Measurements from ENCODE around the gene RACGAP1.
"Not testable (repeated sequence)": the region's sequence is repeated elsewhere in the genome, so short reads cannot be mapped to it uniquely, and the experiment has no call there.

The RACGAP1 gene

GRCh38 chr12:50026691-50027090 lies 1.4 kb upstream of the RACGAP1 start:
- DNase-seq = no peak

- DNase-seq = no peak
These were observed 498 bp downstream of the RACGAP1 start for GRCh38 chr12:50024805-50025186.

- DNase-seq = no peak
These were observed 1.1 kb downstream of the RACGAP1 start for GRCh38 chr12:50024227-50024626.

- no peak for DNase-seq
These were observed 2.4 kb downstream of the RACGAP1 start for GRCh38 chr12:50022903-50023302.

GRCh38 chr12:50021031-50021430 lies 4.3 kb downstream of the RACGAP1 start:
- no peak for DNase-seq

GRCh38 chr12:50019524-50019923 lies 5.8 kb downstream of the RACGAP1 start:
- DNase-seq = no peak

GRCh38 chr12:50018968-50019367 lies 6.3 kb downstream of the RACGAP1 start:
- DNase-seq = no peak

GRCh38 chr12:50018154-50018553 lies 7.1 kb downstream of the RACGAP1 start:
- DNase-seq = no peak

GRCh38 chr12:50017641-50018040 lies 7.7 kb downstream of the RACGAP1 start:
- no peak for DNase-seq

- peak in 1 of 2 experiments; percentile 54 for DNase-seq
These were observed 8.5 kb downstream of the RACGAP1 start for GRCh38 chr12:50016501-50017475.

- no peak for DNase-seq
These were observed 11.0 kb downstream of the RACGAP1 start for GRCh38 chr12:50014342-50014741.

GRCh38 chr12:50013361-50014147 lies 11.7 kb downstream of the RACGAP1 start:
- no peak for DNase-seq

GRCh38 chr12:50006754-50007442 lies 18.4 kb downstream of the RACGAP1 start:
- peak; percentile 82 to 96 for DNase-seq

GRCh38 chr12:50006280-50006679 lies 19.0 kb downstream of the RACGAP1 start:
- DNase-seq = peak in 1 of 2 experiments; percentile 64

- DNase-seq = no peak
These were observed 20.1 kb downstream of the RACGAP1 start for GRCh38 chr12:50005175-50005574.

- no peak for DNase-seq
These were observed 20.6 kb downstream of the RACGAP1 start for GRCh38 chr12:50004696-50005095.

- no peak for DNase-seq
These were observed 21.7 kb downstream of the RACGAP1 start for GRCh38 chr12:50003595-50003994.

GRCh38 chr12:49998453-49998852 lies 26.8 kb downstream of the RACGAP1 start:
- no peak for DNase-seq

GRCh38 chr12:49990273-49990672 lies 35.0 kb downstream of the RACGAP1 start:
- no peak for DNase-seq

GRCh38 chr12:49989400-49989799 lies 35.9 kb downstream of the RACGAP1 start:
- not testable (repeated sequence) for DNase-seq

GRCh38 chr12:49987625-49988303 lies 37.5 kb downstream of the RACGAP1 start:
- peak in 1 of 2 experiments; percentile 81 for DNase-seq

- not testable (repeated sequence) for DNase-seq
These were observed 38.8 kb downstream of the RACGAP1 start for GRCh38 chr12:49986476-49986875.
